ENCODE data around the gene CLIC3. TPM values are rescaled to one million over a fixed set of nuclear protein-coding genes. Genes with fewer than 3 reads are reported as not detected.

Gene CLIC3
- total RNA-seq, 1 donor from 2014 or later = 0.39 TPM

DNA sequence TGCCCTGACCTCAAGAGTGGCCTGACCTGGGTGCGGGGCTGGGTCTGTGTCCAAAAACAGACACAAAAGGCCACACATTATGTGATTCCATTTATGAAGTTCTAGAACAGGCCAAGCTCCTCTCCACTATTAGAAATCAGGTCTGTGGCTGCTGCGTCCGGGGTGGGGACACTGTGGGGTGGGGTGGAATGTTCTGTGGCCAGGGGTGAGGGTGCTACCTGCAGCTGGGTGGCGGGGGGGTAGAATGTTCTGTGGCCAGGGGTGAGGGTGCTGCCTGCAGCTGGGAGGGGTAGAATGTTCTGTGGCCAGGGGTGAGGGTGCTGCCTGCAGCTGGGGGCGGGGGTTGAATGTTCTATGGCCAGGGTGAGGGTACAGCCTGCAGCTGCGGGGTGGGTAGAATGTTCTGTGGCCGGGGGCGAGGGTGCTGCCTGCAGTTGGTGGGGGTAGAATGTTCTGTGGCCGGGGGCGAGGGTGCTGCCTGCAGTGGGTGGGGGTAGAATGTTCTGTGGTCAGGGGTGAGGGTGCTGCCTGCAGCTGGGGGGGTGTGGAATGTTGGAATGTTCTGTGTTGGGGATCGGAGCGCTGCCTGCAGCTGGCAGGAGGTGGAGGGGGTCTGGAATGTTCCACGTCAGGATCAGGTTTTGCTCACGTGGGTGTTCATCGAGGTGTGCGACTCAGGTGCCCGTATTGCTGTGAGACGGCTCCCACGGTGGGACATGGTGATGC, 36.0 kb downstream of the CLIC3 start:
- no peak for TF ChIP-seq EZH2 (IDR thresholded peaks at IDR 0.05; ENCODE audit: insufficient read depth, low read length)
- TF ChIP-seq, protein P1, sequence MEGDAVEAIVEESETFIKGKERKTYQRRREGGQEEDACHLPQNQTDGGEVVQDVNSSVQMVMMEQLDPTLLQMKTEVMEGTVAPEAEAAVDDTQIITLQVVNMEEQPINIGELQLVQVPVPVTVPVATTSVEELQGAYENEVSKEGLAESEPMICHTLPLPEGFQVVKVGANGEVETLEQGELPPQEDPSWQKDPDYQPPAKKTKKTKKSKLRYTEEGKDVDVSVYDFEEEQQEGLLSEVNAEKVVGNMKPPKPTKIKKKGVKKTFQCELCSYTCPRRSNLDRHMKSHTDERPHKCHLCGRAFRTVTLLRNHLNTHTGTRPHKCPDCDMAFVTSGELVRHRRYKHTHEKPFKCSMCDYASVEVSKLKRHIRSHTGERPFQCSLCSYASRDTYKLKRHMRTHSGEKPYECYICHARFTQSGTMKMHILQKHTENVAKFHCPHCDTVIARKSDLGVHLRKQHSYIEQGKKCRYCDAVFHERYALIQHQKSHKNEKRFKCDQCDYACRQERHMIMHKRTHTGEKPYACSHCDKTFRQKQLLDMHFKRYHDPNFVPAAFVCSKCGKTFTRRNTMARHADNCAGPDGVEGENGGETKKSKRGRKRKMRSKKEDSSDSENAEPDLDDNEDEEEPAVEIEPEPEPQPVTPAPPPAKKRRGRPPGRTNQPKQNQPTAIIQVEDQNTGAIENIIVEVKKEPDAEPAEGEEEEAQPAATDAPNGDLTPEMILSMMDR (IDR thresholded peaks at IDR 0.05; ENCODE audit: insufficient read depth, low read depth, low read length) = no peak
- FAIRE-seq (no peak), DNase-seq (ENCODE audit: low read depth) (no peak)
- no peak overlapping the region for H2AFZ ChIP-seq (ENCODE audit: low read depth, low read length)
- no peak overlapping the region for H3K4me3 ChIP-seq (ENCODE audit: insufficient read depth, low read depth, low read length)
- H4K20me1 ChIP-seq (ENCODE audit: insufficient read depth, low read length) = no peaks in the 10 kb centered on the region
- no peaks in the 10 kb centered on the region for H3K36me3 Mint-ChIP-seq (ENCODE audit: low read depth, unreplicated experiment)
- H3K4me2 ChIP-seq (ENCODE audit: low read length) = no peak overlapping the region
- no peaks in the 10 kb centered on the region for H3K36me3 ChIP-seq (ENCODE audit: insufficient read depth, low read length)
- no peak overlapping the region for H3K27ac ChIP-seq (ENCODE audit: low read depth, low read length)
- H3K27me3 ChIP-seq (ENCODE audit: insufficient read depth, low read length) = no peaks in the 10 kb centered on the region
- no peaks in the 10 kb centered on the region for H3K4me1 ChIP-seq (ENCODE audit: insufficient read depth, low read length)
- H3K27me3 Mint-ChIP-seq (ENCODE audit: low read depth, unreplicated experiment) = peaks cover 12% of the 10 kb centered on the region
- no peak overlapping the region for H3K4me3 Mint-ChIP-seq (ENCODE audit: unreplicated experiment)
- peaks cover 3% of the 10 kb centered on the region for H3K9me3 Mint-ChIP-seq (ENCODE audit: unreplicated experiment)
- H3K9me3 ChIP-seq (ENCODE audit: insufficient read depth, low read depth, low read length) = no peaks in the 10 kb centered on the region
- H3K79me2 ChIP-seq (ENCODE audit: insufficient read depth, low read length) = no peaks in the 10 kb centered on the region
- no peak overlapping the region for H3K27ac Mint-ChIP-seq (ENCODE audit: unreplicated experiment)
- H3K4me1 Mint-ChIP-seq (ENCODE audit: low read depth, unreplicated experiment) = peaks cover 5% of the 10 kb centered on the region
- no peak overlapping the region for H3K9ac ChIP-seq (ENCODE audit: low read length)

DNA sequence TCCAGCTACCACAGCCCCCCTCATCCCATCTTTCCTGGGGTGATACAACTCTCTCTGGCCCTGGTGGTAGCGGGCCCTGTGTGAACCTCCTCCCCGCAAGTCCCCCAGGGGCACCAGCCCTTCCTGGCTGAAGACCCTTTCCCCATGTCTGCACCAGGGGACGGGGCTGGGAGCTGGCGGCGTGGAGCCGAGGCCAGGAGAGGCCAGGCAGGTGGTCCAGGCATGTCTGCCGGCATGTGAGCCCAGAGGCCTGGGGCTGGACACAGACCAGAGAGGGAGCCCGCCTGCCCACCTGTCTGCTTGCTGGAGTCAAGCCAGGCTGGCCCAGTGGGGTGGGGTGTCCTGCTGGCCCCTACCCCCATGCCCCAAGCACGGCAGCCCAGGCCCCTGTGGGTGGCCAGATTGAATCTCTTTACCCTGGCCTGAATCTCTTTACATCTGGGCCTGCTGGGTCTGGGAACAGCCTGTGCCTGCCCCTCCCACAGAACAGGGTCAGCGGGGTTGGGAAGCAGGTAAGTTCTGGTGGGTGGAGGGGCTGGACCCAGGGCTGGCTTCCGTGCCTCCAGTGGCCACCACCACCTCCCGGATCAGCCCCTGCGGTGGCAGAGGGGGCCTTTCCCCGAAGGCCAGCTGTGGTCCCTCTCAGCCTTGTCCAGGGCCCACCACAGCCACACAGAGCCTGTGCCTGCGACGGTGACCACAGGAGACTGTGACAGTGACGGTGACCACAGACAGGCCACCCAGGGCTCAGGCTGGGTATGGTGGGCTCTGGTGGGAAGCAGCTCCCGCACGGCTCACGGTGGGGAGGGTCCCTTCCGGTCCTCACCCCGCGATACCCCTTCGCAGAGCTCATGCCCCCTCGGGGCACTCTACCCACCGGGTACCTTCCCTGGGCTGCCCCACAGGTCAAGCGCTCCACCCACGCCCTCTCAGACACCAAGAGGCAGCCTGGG, 37.2 kb downstream of the CLIC3 start:
- Histone ChIP-seq H3K79me2 (ENCODE audit: insufficient read depth, low read length) (no peaks in the 10 kb centered on the region), H3K36me3 (ENCODE audit: insufficient read depth, low read length) (no peaks in the 10 kb centered on the region), H3K27me3 (ENCODE audit: insufficient read depth, low read length) (no peaks in the 10 kb centered on the region), H3K27ac (ENCODE audit: low read depth, low read length) (no peak overlapping the region), H4K20me1 (ENCODE audit: insufficient read depth, low read length) (no peaks in the 10 kb centered on the region), H3K4me3 (ENCODE audit: insufficient read depth, low read depth, low read length) (no peak overlapping the region), H3K9me3 (ENCODE audit: insufficient read depth, low read depth, low read length) (no peaks in the 10 kb centered on the region), H2AFZ (ENCODE audit: low read depth, low read length) (no peak overlapping the region), H3K4me2 (ENCODE audit: low read length) (no peak overlapping the region), H3K4me1 (ENCODE audit: insufficient read depth, low read length) (no peaks in the 10 kb centered on the region), H3K9ac (ENCODE audit: low read length) (no peak overlapping the region)
- Mint-ChIP-seq H3K27me3 (ENCODE audit: low read depth, unreplicated experiment) (peaks cover 14% of the 10 kb centered on the region), H3K4me1 (ENCODE audit: low read depth, unreplicated experiment) (peaks cover 5% of the 10 kb centered on the region), H3K36me3 (ENCODE audit: low read depth, unreplicated experiment) (no peaks in the 10 kb centered on the region), H3K27ac (ENCODE audit: unreplicated experiment) (no peak overlapping the region), H3K4me3 (ENCODE audit: unreplicated experiment) (no peak overlapping the region), H3K9me3 (ENCODE audit: unreplicated experiment) (peaks cover 3% of the 10 kb centered on the region)
- DNase-seq (ENCODE audit: low read depth) (no peak), FAIRE-seq (no peak)
- TF ChIP-seq, protein P1 (IDR thresholded peaks at IDR 0.05; ENCODE audit: insufficient read depth, low read depth, low read length) = no peak
- no peak for TF ChIP-seq EZH2 (IDR thresholded peaks at IDR 0.05; ENCODE audit: insufficient read depth, low read length)
